GM19025 (cell line): ENCODE measurements around the gene MRPL12.
A peak's percentile ranks its signal among the peaks of the same experiment; 100 is the strongest.
"Not testable (repeated sequence)": the region's sequence is repeated elsewhere in the genome, so short reads cannot be mapped to it uniquely, and the experiment has no call there.

Experiments
- ATAC-seq: cut with Tn5 transposase; IDR thresholded peaks from one replicate; pipeline ENCODE4 v1.9.1; 2021; ENCODE audit warnings: mild to moderate bottlenecking, low read depth, moderate library complexity; ENCODE audit not compliant: unreplicated experiment

MRPL12 gene

DNA sequence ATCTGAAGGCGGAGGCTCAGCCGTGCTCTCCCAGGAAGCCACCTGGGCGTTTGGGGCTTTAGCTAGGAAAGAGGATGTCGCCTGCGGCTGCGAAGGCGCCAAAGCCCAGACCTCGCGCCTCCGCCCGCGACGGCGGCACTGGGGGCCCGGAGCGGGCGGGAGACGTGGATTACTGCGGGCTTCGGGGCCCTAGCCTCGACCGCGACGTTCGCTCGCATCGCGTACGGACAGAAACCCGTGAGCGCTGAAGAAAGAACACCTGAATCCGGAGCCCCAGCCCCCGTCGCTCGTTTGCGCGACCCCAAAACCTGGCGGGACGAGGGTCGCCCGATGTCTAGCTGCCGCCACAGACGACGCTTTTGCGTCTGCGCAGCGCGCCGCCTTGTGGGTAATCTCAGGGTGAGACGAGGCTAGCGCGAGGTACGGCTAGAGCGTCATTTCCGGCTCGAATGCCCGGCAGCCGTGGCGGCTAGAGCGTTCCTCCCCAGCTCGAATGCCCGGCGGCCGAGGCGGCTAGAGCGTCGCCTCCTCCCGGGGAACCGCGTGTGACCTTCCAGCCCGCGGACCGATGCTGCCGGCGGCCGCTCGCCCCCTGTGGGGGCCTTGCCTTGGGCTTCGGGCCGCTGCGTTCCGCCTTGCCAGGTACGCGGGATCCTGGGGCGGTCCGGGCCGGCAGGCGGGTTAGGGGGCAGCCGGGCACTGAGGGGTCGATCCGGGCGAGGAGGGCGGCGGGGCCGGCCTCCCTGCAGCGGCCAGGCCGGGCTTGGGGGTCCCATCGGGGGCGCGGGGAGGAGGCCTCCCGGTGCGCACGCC lies at the start of gene MRPL12:
MRPL12 (plus strand) TSS at position 434 of the 813 bp plus-strand sequence; CDS start at position 569, 135 bp downstream.
- peak; percentile 78 for ATAC-seq

DNA sequence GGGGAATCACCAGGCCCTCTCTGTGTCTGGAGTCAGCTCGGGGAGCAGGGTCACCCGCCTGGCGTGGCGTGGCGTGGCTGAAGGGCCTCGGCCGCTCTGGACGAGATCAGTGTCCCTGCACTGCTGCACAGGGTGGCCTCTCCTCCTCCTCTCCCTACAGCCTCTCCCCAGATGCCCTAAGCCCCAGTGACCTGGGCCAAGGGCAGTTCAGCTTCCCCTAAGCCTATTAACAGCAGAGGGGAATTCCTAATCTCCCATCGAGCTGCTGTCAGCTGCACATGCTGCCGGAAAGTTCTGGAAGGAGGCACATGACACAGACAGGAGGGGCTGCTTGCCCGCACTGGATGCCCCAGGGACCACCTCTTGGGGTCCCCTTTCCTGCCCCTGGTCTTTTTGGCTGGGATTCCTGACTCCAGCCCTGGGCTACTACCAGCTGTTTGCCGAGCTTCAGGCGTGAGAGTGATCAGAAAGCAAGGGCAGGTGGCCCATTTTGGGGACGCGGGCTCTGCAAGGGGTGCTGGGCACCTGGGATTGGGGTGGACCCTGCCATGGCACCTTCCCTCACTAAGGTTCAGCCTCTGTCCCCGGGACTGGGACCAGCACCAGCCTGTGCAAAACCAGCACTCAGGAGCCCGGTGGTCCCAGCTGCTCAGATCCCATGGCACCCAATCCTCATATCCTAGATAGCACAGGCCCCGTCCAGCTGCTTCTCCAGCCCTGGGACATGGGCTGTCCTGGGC lies 47.6 kb upstream of the MRPL12 start:
- no peak for ATAC-seq

GRCh38 chr17:81656118-81656743 lies 46.9 kb upstream of the MRPL12 start, which contains the start of gene PDE6G:
PDE6G (minus strand) TSS chr17:81656542; CDS start chr17:81653305, 3,237 bp downstream.
- ATAC-seq: no peak

DNA sequence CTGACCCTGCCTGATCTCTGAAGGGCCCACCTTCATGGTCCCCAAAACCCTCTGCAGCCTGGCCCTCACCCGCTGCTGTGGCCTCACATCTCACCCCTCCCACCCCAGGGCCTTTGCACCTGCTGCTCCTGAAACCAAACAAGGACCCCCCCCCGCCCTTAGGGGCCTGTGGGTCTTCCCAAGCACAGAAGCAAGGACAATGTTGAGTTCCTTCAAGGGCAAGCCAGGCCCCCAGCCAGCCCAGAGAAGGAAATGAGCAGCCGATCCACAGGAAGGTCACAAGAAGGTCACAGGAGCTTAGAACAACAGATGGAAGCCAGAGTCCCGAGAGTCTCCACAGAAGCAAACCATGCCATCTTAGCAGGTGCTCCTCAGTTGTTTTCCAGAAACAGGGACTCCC lies 46.3 kb upstream of the MRPL12 start:
- ATAC-seq: no peak

- no peak for ATAC-seq
These were observed 44.1 kb upstream of the MRPL12 start for GRCh38 chr17:81659038-81659437.

GRCh38 chr17:81660441-81660840 lies 42.7 kb upstream of the MRPL12 start:
- ATAC-seq: no peak

DNA sequence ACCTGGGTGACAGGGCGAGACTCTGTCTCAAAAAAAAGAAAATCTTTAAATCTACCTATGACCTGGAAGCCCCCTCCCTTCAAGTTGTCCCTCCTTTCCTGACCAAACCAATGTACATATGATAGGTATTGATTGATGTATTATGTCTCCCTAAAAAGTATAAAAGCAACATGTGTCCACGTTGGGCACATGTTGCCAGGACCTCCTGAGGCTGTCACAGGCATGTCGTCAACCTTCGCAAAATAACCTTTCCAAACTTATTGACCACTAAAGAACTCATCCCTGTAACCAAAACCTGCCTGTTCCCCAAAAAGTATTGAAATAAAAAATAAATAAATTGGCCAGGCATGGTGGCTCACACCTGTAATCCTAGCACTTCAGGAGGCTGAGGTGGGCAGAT lies 41.2 kb upstream of the MRPL12 start:
- no peak for ATAC-seq

- no peak for ATAC-seq
These were observed 39.1 kb upstream of the MRPL12 start for GRCh38 chr17:81664051-81664470.

DNA sequence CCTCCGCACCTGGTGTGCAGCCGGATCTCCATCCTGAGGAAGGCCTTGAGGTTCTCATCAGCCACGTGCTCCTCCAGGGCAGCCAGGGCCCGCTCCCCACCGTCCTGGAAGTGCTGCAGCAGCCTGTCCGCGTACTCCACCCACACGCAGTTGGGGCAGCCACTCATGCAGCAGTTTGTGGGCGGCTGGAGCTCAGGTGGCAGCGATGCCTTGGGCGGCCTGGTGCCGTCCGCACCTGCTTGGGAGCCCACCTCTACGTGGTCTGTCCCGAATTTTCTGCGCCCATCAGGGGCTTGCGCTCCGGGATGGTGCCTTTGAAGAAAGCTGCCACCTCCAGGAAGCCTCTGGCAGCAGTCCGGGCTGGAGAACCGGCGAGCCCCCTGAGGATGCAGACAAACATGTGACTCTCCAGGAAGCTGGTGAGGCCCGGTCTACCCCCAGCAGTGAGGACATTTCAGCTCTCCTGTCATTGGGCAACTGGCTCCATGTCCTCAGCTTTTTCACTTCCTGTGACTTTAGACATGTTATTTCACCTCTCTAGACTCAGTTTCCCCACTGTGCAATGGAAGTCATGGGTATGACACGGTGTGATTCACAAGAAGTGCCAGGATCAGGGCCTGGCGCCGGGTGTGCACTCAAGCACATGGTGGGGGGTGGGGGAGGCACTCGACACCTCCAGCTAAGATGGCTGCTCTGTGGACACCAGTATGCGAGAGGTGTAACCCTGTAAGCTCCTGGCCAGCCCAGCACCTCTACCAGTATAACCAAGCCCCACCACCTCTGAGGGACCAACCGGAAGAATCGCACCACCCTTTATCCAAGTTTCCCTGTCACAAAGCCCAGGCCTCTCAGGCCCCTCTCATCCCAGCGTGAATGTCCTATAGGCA lies 37.7 kb upstream of the MRPL12 start:
- ATAC-seq: no peak

DNA sequence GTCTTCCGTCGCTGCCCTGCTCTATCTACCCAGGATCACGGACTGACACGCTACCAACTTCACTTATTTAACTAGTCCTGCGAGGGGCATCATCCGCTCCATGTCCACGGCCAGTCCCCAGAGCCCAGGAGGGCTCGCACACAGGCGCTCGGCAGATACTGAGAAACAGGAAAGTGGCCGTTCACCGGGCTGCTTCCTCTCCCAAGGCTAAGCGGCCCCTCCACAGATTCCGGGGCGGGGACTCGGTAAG lies 37.1 kb upstream of the MRPL12 start:
- ATAC-seq: no peak

- ATAC-seq: peak; percentile 90
These were observed 36.6 kb upstream of the MRPL12 start, which contains the start of the genes CCDC137 and OXLD1 for GRCh38 chr17:81666342-81667191. CCDC137 (plus strand) TSS chr17:81666737; CDS start chr17:81666767, 30 bp downstream. OXLD1 (minus strand) TSS chr17:81666605; CDS start chr17:81666577, 28 bp downstream.

GRCh38 chr17:81667754-81668153 lies 35.4 kb upstream of the MRPL12 start:
- no peak for ATAC-seq

GRCh38 chr17:81672504-81672903 lies 30.7 kb upstream of the MRPL12 start:
- ATAC-seq: no peak

GRCh38 chr17:81672954-81673353 lies 30.2 kb upstream of the MRPL12 start:
- no peak for ATAC-seq

GRCh38 chr17:81673561-81674258 lies 29.5 kb upstream of the MRPL12 start:
- no peak for ATAC-seq

- ATAC-seq: not testable (repeated sequence)
These were observed 27.5 kb upstream of the MRPL12 start for GRCh38 chr17:81675515-81676221.

- no peak for ATAC-seq
These were observed 26.3 kb upstream of the MRPL12 start for GRCh38 chr17:81676906-81677305.

GRCh38 chr17:81680150-81680549 lies 23.0 kb upstream of the MRPL12 start:
- no peak for ATAC-seq
